T1000 (cell line): ENCODE data around the gene PRRC2A.

Experiments
- DNase-seq: peaks from one replicate; lab custom pipeline; 2025; ENCODE audit warnings: mixed read lengths; lab: John Stamatoyannopoulos, UW

The PRRC2A gene

GRCh38 chr6:31626952-31627351 is 6.4 kb downstream of the PRRC2A start:
- DNase-seq, result no peak

GRCh38 chr6:31627690-31628287 is 7.3 kb downstream of the PRRC2A start:
- no peak for DNase-seq

- DNase-seq, result no peak
These were observed 8.5 kb downstream of the PRRC2A start for GRCh38 chr6:31629014-31629413.

GRCh38 chr6:31630177-31630934 is 9.8 kb downstream of the PRRC2A start:
- DNase-seq, result no peak

- no peak for DNase-seq
These were observed 10.7 kb downstream of the PRRC2A start for GRCh38 chr6:31631209-31631608.

- DNase-seq, result no peak
These were observed 11.3 kb downstream of the PRRC2A start for GRCh38 chr6:31631681-31632278.

- DNase-seq, result no peak
These were observed 11.9 kb downstream of the PRRC2A start for GRCh38 chr6:31632279-31632946.

- DNase-seq, result no peak
These were observed 12.9 kb downstream of the PRRC2A start for GRCh38 chr6:31633447-31633846.

- DNase-seq, result no peak
These were observed 13.6 kb downstream of the PRRC2A start for GRCh38 chr6:31634131-31634530.

- DNase-seq, result no peak
These were observed 14.6 kb downstream of the PRRC2A start for GRCh38 chr6:31634969-31635575.

- DNase-seq, result no peak
These were observed 16.4 kb downstream of the PRRC2A start for GRCh38 chr6:31636698-31637596.

- DNase-seq, result no peak
These were observed 18.5 kb downstream of the PRRC2A start for GRCh38 chr6:31639043-31639442.

- DNase-seq, result no peak
These were observed 18.9 kb downstream of the PRRC2A start for GRCh38 chr6:31639449-31639861.

GRCh38 chr6:31640612-31641011 is 20.1 kb downstream of the PRRC2A start:
- no peak for DNase-seq

- DNase-seq, result no peak
These were observed 20.9 kb downstream of the PRRC2A start for GRCh38 chr6:31641370-31641769.

GRCh38 chr6:31642798-31643570 is 22.5 kb downstream of the PRRC2A start:
- no peak for DNase-seq

- DNase-seq, result no peak
These were observed 23.4 kb downstream of the PRRC2A start for GRCh38 chr6:31643818-31644454.

GRCh38 chr6:31645325-31645724 is 24.8 kb downstream of the PRRC2A start:
- no peak for DNase-seq

GRCh38 chr6:31651602-31652191 is 31.2 kb downstream of the PRRC2A start:
- DNase-seq, result peak; percentile 80
